ENCODE data around the gene ADAMTSL3. TPM values are rescaled to one million over a fixed set of nuclear protein-coding genes. Genes with fewer than 3 reads are reported as not detected.

The ADAMTSL3 gene
- total and polyA plus RNA-seq, 2 of the 4 experiments (the other 2 are of a cell fraction): under 0.01 to 0.02 TPM

DNA sequence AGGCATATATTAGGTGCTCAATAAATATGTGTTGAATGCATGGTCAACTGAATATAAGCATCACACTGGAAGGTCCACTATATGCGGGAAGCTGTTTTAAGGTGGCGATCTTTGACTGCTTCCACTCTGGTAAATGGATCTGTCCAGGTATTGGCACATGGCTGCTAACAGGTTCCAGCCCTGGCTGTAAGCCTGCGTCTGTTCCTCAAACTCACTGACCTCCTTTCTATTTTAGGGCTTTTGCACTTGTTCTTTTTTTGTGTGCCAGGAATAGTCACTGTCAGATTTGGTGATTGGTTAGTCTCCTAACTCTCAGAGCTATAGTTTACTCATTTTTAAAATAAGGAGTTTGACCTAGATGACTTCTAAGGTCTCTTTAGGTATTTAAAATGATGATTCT lies 46.2 kb downstream of the ADAMTSL3 start:
- H2AK9ac ChIP-seq (replicated peaks; ENCODE audit: low read depth, low read length, poor library complexity): no peak overlapping the region
- H3K4me3 ChIP-seq (ENCODE audit: insufficient read depth, low read depth, low read length): no peak overlapping the region
- TF ChIP-seq NFE2L2 (IDR thresholded peaks at IDR 0.05; ENCODE audit: low read depth, low read length) (no peak), RAD21 (IDR thresholded peaks at IDR 0.05; ENCODE audit: low read length) (no peak), MAFK (IDR thresholded peaks at IDR 0.05; ENCODE audit: low read depth, low read length) (no peak), RFX5 (IDR thresholded peaks at IDR 0.05; ENCODE audit: low read depth, low read length) (no peak), SMC3 (IDR thresholded peaks at IDR 0.05; ENCODE audit: low read depth, low read length) (no peak), POLR2A (IDR thresholded peaks at IDR 0.05; ENCODE audit: low read depth, low read length) (no peak), MXI1 (IDR thresholded peaks at IDR 0.05; ENCODE audit: borderline replicate concordance, low read depth, low read length) (no peak), RCOR1 (IDR thresholded peaks at IDR 0.05; ENCODE audit: insufficient replicate concordance, low read length) (no peak), MAZ (IDR thresholded peaks at IDR 0.05; ENCODE audit: borderline replicate concordance, low read depth, low read length) (no peak), FOS (IDR thresholded peaks at IDR 0.05; ENCODE audit: low read depth, low read length) (no peak), CHD1 (IDR thresholded peaks at IDR 0.05; ENCODE audit: low read depth, low read length) (no peak), BHLHE40 (IDR thresholded peaks at IDR 0.05; ENCODE audit: low read depth, low read length) (no peak)
- TF ChIP-seq, protein P1, sequence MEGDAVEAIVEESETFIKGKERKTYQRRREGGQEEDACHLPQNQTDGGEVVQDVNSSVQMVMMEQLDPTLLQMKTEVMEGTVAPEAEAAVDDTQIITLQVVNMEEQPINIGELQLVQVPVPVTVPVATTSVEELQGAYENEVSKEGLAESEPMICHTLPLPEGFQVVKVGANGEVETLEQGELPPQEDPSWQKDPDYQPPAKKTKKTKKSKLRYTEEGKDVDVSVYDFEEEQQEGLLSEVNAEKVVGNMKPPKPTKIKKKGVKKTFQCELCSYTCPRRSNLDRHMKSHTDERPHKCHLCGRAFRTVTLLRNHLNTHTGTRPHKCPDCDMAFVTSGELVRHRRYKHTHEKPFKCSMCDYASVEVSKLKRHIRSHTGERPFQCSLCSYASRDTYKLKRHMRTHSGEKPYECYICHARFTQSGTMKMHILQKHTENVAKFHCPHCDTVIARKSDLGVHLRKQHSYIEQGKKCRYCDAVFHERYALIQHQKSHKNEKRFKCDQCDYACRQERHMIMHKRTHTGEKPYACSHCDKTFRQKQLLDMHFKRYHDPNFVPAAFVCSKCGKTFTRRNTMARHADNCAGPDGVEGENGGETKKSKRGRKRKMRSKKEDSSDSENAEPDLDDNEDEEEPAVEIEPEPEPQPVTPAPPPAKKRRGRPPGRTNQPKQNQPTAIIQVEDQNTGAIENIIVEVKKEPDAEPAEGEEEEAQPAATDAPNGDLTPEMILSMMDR (conservative IDR thresholded peaks at IDR 0.05; ENCODE audit: low read depth, low read length): no peak
- TF ChIP-seq, protein P2, sequence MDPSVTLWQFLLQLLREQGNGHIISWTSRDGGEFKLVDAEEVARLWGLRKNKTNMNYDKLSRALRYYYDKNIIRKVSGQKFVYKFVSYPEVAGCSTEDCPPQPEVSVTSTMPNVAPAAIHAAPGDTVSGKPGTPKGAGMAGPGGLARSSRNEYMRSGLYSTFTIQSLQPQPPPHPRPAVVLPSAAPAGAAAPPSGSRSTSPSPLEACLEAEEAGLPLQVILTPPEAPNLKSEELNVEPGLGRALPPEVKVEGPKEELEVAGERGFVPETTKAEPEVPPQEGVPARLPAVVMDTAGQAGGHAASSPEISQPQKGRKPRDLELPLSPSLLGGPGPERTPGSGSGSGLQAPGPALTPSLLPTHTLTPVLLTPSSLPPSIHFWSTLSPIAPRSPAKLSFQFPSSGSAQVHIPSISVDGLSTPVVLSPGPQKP (IDR thresholded peaks at IDR 0.05; ENCODE audit: borderline replicate concordance, low read depth, low read length): no peak
- TF ChIP-seq, protein P3, sequence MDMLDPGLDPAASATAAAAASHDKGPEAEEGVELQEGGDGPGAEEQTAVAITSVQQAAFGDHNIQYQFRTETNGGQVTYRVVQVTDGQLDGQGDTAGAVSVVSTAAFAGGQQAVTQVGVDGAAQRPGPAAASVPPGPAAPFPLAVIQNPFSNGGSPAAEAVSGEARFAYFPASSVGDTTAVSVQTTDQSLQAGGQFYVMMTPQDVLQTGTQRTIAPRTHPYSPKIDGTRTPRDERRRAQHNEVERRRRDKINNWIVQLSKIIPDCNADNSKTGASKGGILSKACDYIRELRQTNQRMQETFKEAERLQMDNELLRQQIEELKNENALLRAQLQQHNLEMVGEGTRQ (IDR thresholded peaks at IDR 0.05; ENCODE audit: low read depth, low read length): no peak
- H2BK120ac ChIP-seq (ENCODE audit: low read depth, low read length): no peak overlapping the region
- BruUV-seq (replicated peaks): no TSS peak
- ChIA-PET POLR2A (ENCODE audit: unreplicated experiment) (no interaction called here), CTCF (no interaction called here)
- H3K27me3 ChIP-seq (ENCODE audit: control insufficient read depth, insufficient read depth, low read length): no peaks in the 10 kb centered on the region
- no peak overlapping the region for H3K18ac ChIP-seq (ENCODE audit: low read depth, low read length)
- ATAC-seq (ENCODE audit: low read depth) (no peak), DNase-seq (no peak)
- no peak overlapping the region for H3K4me2 ChIP-seq (ENCODE audit: low read depth, low read length)
- no peak overlapping the region for H2AK5ac ChIP-seq (ENCODE audit: low read depth, low read length)
- H3K36me3 ChIP-seq (ENCODE audit: control insufficient read depth, insufficient read depth, low read length): no peaks in the 10 kb centered on the region
- no peak overlapping the region for H3K56ac ChIP-seq (ENCODE audit: extremely low read depth, insufficient read depth, low read length)
- no peak overlapping the region for H3K23ac ChIP-seq (ENCODE audit: low read depth, low read length)
- no peak overlapping the region for H3K9ac ChIP-seq (ENCODE audit: low read depth, low read length)
- H2BK5ac ChIP-seq (ENCODE audit: low read depth, low read length, poor library complexity, severe bottlenecking): no peak overlapping the region
- no peak overlapping the region for H3K14ac ChIP-seq (replicated peaks; ENCODE audit: low read depth, low read length)
- H4K20me1 ChIP-seq (ENCODE audit: insufficient read depth, low read length): no peaks in the 10 kb centered on the region
- H3K9me1 ChIP-seq (ENCODE audit: insufficient read depth, low read length): no peaks in the 10 kb centered on the region
- H4K5ac ChIP-seq (ENCODE audit: low read depth, low read length): no peak overlapping the region
- H2BK20ac ChIP-seq (ENCODE audit: low read depth, low read length): no peak overlapping the region
- 0 out of 2 replicates have a peak, but pooled peaks cover 1% of the 10 kb centered on the region for H3K4me1 ChIP-seq (ENCODE audit: control insufficient read depth, insufficient read depth, low read length)
- H2BK15ac ChIP-seq (ENCODE audit: low read depth, low read length): no peak overlapping the region
- dilution Hi-C loops (cut with HindIII; ENCODE audit: low sequenced_read_pairs, unreplicated experiment) (no loop called here), in situ Hi-C loops (cut with MboI; ENCODE audit: low sequenced_read_pairs) (no loop called here), intact Hi-C loops (cut with micrococcal nuclease) (no loop called here)
- no peak overlapping the region for H3K27ac ChIP-seq (ENCODE audit: insufficient read depth, low read length)
- WGBS, 2 experiments (ENCODE audit: extremely low coverage in 2 of 2, insufficient read length in 1 of 2): no CpG with 5 or more reads among the region's 3 CpGs
- H4K8ac ChIP-seq (ENCODE audit: low read depth in 2 of 2, low read length in 2 of 2): no peak overlapping the region
- no peaks in the 10 kb centered on the region for H3K79me1 ChIP-seq (ENCODE audit: low read depth in 1 of 2, low read length in 2 of 2)
- H3K4ac ChIP-seq (ENCODE audit: low read depth, low read length): no peak overlapping the region
- H2AFZ ChIP-seq (replicated peaks; ENCODE audit: low read length, poor library complexity): no peak overlapping the region
- no peak overlapping the region for H4K91ac ChIP-seq (ENCODE audit: insufficient read depth, low read depth, low read length)
- H3K9me3 ChIP-seq (ENCODE audit: control insufficient read depth, insufficient read depth, low read length): peaks cover 2% of the 10 kb centered on the region
